Skeletal muscle satellite cell (primary cell): ENCODE results near the gene RAMAC.
"Not testable (repeated sequence)": the region's sequence is repeated elsewhere in the genome, so short reads cannot be mapped to it uniquely, and the experiment has no call there.

ENCODE experiments used
- H3K27me3 ChIP-seq: 2 replicates; pipeline ENCODE4 v1.7.0; 2013; ENCODE audit warnings: low read length; ENCODE audit not compliant: control insufficient read depth, insufficient read depth
- H3K36me3 ChIP-seq: 2 replicates; pipeline ENCODE4 v1.7.0; 2013; ENCODE audit warnings: mild to moderate bottlenecking, control low read depth, low read length; ENCODE audit not compliant: insufficient read depth
- H3K4me1 ChIP-seq: 2 replicates; pipeline ENCODE4 v1.7.0; 2013; ENCODE audit warnings: low read length; ENCODE audit not compliant: control insufficient read depth, insufficient read depth
- H3K4me2 ChIP-seq: 2 replicates; pipeline ENCODE4 v1.7.0; 2013; ENCODE audit warnings: mild to moderate bottlenecking, low read length
- H3K4me3 ChIP-seq: 2 replicates; pipeline ENCODE4 v1.7.0; 2013; ENCODE audit warnings: low read length
- H3K9ac ChIP-seq: 2 replicates; pipeline ENCODE4 v1.7.0; 2013; ENCODE audit warnings: mild to moderate bottlenecking, low read depth, low read length, moderate library complexity
- H3K9me3 ChIP-seq: replicated peaks from 2 replicates; pipeline ENCODE4 v1.7.0; 2013; ENCODE audit warnings: mild to moderate bottlenecking, control low read depth, low read length

Gene RAMAC

GRCh38 chr15:83018436-83018835 lies 32.4 kb downstream of the RAMAC start:
- Histone ChIP-seq H3K36me3 (peaks cover 39% of the 10 kb centered on the region), H3K4me2 (no peak overlapping the region), H3K4me3 (no peak overlapping the region), H3K9me3 (no peaks in the 10 kb centered on the region), H3K27me3 (no peaks in the 10 kb centered on the region), H3K4me1 (peaks cover 4% of the 10 kb centered on the region), H3K9ac (no peak overlapping the region)

DNA sequence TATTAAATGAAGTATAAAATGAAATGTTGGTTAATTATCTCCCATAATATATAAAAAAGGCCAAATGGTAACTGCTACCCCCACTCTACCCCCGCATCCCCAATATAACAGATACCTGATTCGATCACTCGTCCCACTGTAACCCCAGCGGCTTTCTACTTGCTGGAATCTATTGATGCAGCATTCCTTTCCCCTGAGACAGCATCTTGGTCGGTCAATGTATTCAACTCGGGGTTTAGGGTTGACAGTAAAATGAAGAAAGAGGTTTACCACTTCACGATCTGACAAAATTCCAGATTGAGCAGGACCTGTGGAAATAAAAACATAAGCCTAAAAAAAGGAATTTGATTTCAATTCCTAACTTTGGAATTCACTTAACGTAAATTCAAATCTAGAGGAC lies 44.0 kb downstream of the RAMAC start:
- Histone ChIP-seq H3K9me3 (no peaks in the 10 kb centered on the region), H3K4me2 (no peak overlapping the region), H3K27me3 (no peaks in the 10 kb centered on the region), H3K9ac (no peak overlapping the region), H3K4me3 (no peak overlapping the region), H3K36me3 (peaks cover 41% of the 10 kb centered on the region), H3K4me1 (no peaks in the 10 kb centered on the region)

GRCh38 chr15:83031234-83031633 lies 45.2 kb downstream of the RAMAC start:
- not testable (repeated sequence) for H3K9me3 ChIP-seq, H3K27me3 ChIP-seq, H3K4me1 ChIP-seq, H3K4me2 ChIP-seq, H3K9ac ChIP-seq, H3K4me3 ChIP-seq
- H3K36me3 ChIP-seq: peaks cover 42% of the 10 kb centered on the region

GRCh38 chr15:83036253-83036652 lies 50.2 kb downstream of the RAMAC start:
- H3K4me1 ChIP-seq: no peaks in the 10 kb centered on the region
- H3K27me3 ChIP-seq: no peaks in the 10 kb centered on the region
- H3K9ac ChIP-seq: no peak overlapping the region
- no peaks in the 10 kb centered on the region for H3K9me3 ChIP-seq
- peaks cover 32% of the 10 kb centered on the region for H3K36me3 ChIP-seq
- no peak overlapping the region for H3K4me2 ChIP-seq
- no peak overlapping the region for H3K4me3 ChIP-seq

DNA sequence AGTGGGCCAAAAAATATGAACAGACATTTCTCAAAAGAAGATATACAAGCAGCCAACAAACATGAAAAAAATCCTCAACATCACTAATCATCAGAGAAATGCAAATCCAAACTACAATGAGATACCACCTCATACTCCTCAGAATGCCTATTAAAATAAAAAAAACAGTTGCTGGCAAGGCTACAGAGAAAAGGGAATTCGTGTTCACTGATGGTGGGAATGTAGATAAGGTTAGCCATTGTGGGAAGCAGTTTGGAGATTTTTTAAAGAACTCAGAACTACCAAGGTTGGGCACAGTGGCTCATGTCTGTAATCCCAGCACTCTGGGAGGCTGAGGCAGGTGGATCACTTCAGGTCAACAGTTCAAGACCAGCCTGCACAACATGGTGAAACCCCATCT lies 53.2 kb downstream of the RAMAC start:
- H3K9ac ChIP-seq: no peak overlapping the region
- H3K4me1 ChIP-seq: no peaks in the 10 kb centered on the region
- no peaks in the 10 kb centered on the region for H3K27me3 ChIP-seq
- H3K9me3 ChIP-seq: no peaks in the 10 kb centered on the region
- peaks cover 37% of the 10 kb centered on the region for H3K36me3 ChIP-seq
- H3K4me3 ChIP-seq: no peak overlapping the region
- no peak overlapping the region for H3K4me2 ChIP-seq
